ENCODE results near the gene GRB14.
A peak's percentile ranks its signal among the peaks of the same experiment; 100 is the strongest.
"Not testable (repeated sequence)": the region's sequence is repeated elsewhere in the genome, so short reads cannot be mapped to it uniquely, and the experiment has no call there.

GRB14 gene

GRCh38 chr2:164620873-164621763 is at the start of gene GRB14:
Gene GRB14, minus strand, starts transcription at chr2:164621482. Its CDS starts 173 bp downstream, at chr2:164621309.
- DNase-seq = no peak

GRCh38 chr2:164669291-164669690 is 48.0 kb upstream of the GRB14 start:
- no peak for DNase-seq

- DNase-seq = no peak
These were observed 46.3 kb upstream of the GRB14 start for GRCh38 chr2:164667566-164667965.

- no peak for DNase-seq
These were observed 42.8 kb upstream of the GRB14 start for GRCh38 chr2:164664070-164664469.

- DNase-seq = no peak
These were observed 41.8 kb upstream of the GRB14 start for GRCh38 chr2:164662868-164663631.

- DNase-seq = no peak
These were observed 40.8 kb upstream of the GRB14 start for GRCh38 chr2:164662066-164662465.

GRCh38 chr2:164661349-164661748 is 40.1 kb upstream of the GRB14 start:
- DNase-seq = peak; percentile 27

GRCh38 chr2:164657129-164657528 is 35.8 kb upstream of the GRB14 start:
- no peak for DNase-seq

- DNase-seq = no peak
These were observed 34.5 kb upstream of the GRB14 start for GRCh38 chr2:164655750-164656149.

GRCh38 chr2:164655336-164655735 is 34.1 kb upstream of the GRB14 start:
- no peak for DNase-seq

GRCh38 chr2:164651361-164651760 is 30.1 kb upstream of the GRB14 start:
- DNase-seq = no peak

- no peak for DNase-seq
These were observed 22.9 kb upstream of the GRB14 start for GRCh38 chr2:164644036-164644700.

- no peak for DNase-seq
These were observed 21.8 kb upstream of the GRB14 start for GRCh38 chr2:164642946-164643555.

GRCh38 chr2:164642268-164642667 is 21.0 kb upstream of the GRB14 start:
- DNase-seq = no peak

- DNase-seq = not testable (repeated sequence)
These were observed 7.0 kb upstream of the GRB14 start for GRCh38 chr2:164628319-164628718.

- DNase-seq = no peak
These were observed 4.2 kb upstream of the GRB14 start for GRCh38 chr2:164625378-164625971.

GRCh38 chr2:164624316-164624715 is 3.0 kb upstream of the GRB14 start:
- DNase-seq = no peak

GRCh38 chr2:164622338-164623106 is 1.2 kb upstream of the GRB14 start:
- no peak for DNase-seq

- no peak for DNase-seq
These were observed 453 bp upstream of the GRB14 start for GRCh38 chr2:164621764-164622105.

- no peak for DNase-seq
These were observed 825 bp downstream of the GRB14 start for GRCh38 chr2:164620457-164620856.

- no peak for DNase-seq
These were observed 3.8 kb downstream of the GRB14 start for GRCh38 chr2:164617466-164617865.
